PC-9 (cell line): ENCODE results near the gene IFTAP. TPM values are rescaled to one million over a fixed set of nuclear protein-coding genes. Genes with fewer than 3 reads are reported as not detected.
"Not testable (repeated sequence)": the region's sequence is repeated elsewhere in the genome, so short reads cannot be mapped to it uniquely, and the experiment has no call there.

Source experiments
- Bru-seq: library from RNA; stranded (reverse); fragments of 400-500 nt; gene quantifications from one replicate; lab custom pipeline; 2021; lab: Mats Ljungman, UMichigan
- BruChase-seq, 2 experiments: library from RNA; stranded (reverse); fragments of 400-500 nt; gene quantifications; one replicate each; lab custom pipeline; 2021; lab: Mats Ljungman, UMichigan
- BruUV-seq: library from RNA; stranded (reverse); fragments of 400-500 nt; replicated peaks from 2 replicates; lab custom pipeline; 2021; lab: Mats Ljungman, UMichigan
- CTCF ChIA-PET: fragments of 300-600 bp; sonication (Branson Sonifier 250); formaldehyde crosslinking; loops from one replicate; lab custom pipeline; 2022; ENCODE audit warnings: antibody characterized with exemption; lab: Charles Lee
- POLR2A ChIA-PET: fragments of 300-600 bp; sonication (Branson Sonifier 250); formaldehyde crosslinking; loops from one replicate; lab custom pipeline; 2022; ENCODE audit warnings: antibody characterized with exemption; ENCODE audit not compliant: unreplicated experiment; lab: Charles Lee
- DNase-seq, 2 experiments: peaks; one replicate each; pipeline versions ENCODE4 v3.0.0 to v3.0.0-alpha.2; 2015 to 2022; ENCODE audit warnings: mixed read lengths in 1 of 2
- H2AFZ ChIP-seq: fragments of 200-600 bp; sonication (generic); 2 replicates; pipeline ENCODE4 v1.8.1; 2017; ENCODE audit warnings: antibody characterized with exemption
- H3F3A ChIP-seq: fragments of 200-600 bp; sonication (generic); 2 replicates; pipeline ENCODE4 v1.8.1; 2017; ENCODE audit warnings: antibody characterized with exemption, mild to moderate bottlenecking, low read depth; ENCODE audit not compliant: insufficient read depth
- H3K27ac ChIP-seq: fragments of 200-600 bp; sonication (generic); 2 replicates; pipeline ENCODE4 v1.6.1; 2016; ENCODE audit warnings: mixed run types
- H3K27me3 ChIP-seq: fragments of 200-600 bp; sonication (generic); 2 replicates; pipeline ENCODE4 v1.6.1; 2016; ENCODE audit warnings: low read depth, mixed run types; ENCODE audit not compliant: insufficient read depth
- H3K36me3 ChIP-seq: fragments of 200-600 bp; sonication (generic); 2 replicates; pipeline ENCODE4 v1.6.1; 2016; ENCODE audit warnings: low read depth, mixed run types
- H3K4me1 ChIP-seq: fragments of 200-600 bp; sonication (generic); replicated peaks from 2 replicates; pipeline ENCODE4 v1.6.1; 2016; ENCODE audit warnings: mixed run types; ENCODE audit not compliant: insufficient read depth
- H3K4me2 ChIP-seq: fragments of 200-600 bp; sonication (generic); 2 replicates; pipeline ENCODE4 v1.6.1; 2017; ENCODE audit warnings: mixed run types
- H3K4me3 ChIP-seq: fragments of 200-600 bp; sonication (generic); 2 replicates; pipeline ENCODE4 v1.6.1; 2016; ENCODE audit warnings: mixed run types
- H3K79me2 ChIP-seq: fragments of 200-600 bp; sonication (generic); 2 replicates; pipeline ENCODE4 v1.6.1; 2017; ENCODE audit warnings: low read depth, mixed run types
- H3K9me2 ChIP-seq: fragments of 200-600 bp; sonication (generic); 2 replicates; pipeline ENCODE4 v1.8.1; 2017; ENCODE audit warnings: mild to moderate bottlenecking; ENCODE audit not compliant: insufficient read depth
- H3K9me3 ChIP-seq: fragments of 200-600 bp; sonication (generic); 2 replicates; pipeline ENCODE4 v1.8.1; 2016; ENCODE audit warnings: low read depth; ENCODE audit not compliant: insufficient read depth
- H4K20me1 ChIP-seq: fragments of 200-600 bp; sonication (generic); 2 replicates; pipeline ENCODE4 v1.8.1; 2017; ENCODE audit not compliant: insufficient read depth
- EZH2 ChIP-seq: fragments of 200-600 bp; sonication (generic); IDR thresholded peaks from 2 replicates; pipeline ENCODE4 v1.8.0; 2017; ENCODE audit warnings: antibody characterized with exemption, low read depth
- intact Hi-C: fragments of 100-400 bp; cut with micrococcal nuclease; formaldehyde crosslinking; loops from one replicate; pipeline ENCODE4 v1.10.0; 2022; ENCODE audit not compliant: unreplicated experiment
- long read RNA-seq: library from polyadenylated mRNA; stranded (forward); transcript quantifications from one replicate; pipeline ENCODE4 v2.0.0, GENCODE V29; 2022
- total RNA-seq: library from RNA; stranded (reverse); gene quantifications from 2 replicates; pipeline ENCODE4 v1.2.3, GENCODE V29; 2021
- TF ChIP-seq, protein P1 (sequence below): fragments of 200-600 bp; sonication (generic); conservative IDR thresholded peaks from 2 replicates; pipeline ENCODE4 v1.6.1; 2017; ENCODE audit warnings: mixed run types, antibody characterized with exemption, mild to moderate bottlenecking, moderate library complexity

The IFTAP gene, protein sequence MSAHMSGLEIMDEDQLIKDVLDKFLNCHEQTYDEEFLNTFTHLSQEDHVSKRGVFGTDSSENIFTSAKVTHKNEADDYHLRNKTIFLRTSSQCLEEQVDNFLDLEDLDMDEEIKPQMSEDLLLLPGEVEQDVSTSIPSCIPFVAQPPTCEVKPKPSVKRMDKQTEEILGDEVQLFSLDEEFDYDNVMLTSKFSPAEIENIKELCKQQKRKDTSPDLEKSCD
- total RNA-seq (18.9 TPM in 2 replicates), Bru-seq, nascent RNA (percentile 49 among the genes with signal in this experiment), BruChase-seq, experiment 1, labeled RNA remaining after a 2-hour chase (percentile 40 among the genes with signal in this experiment), BruChase-seq, experiment 2, labeled RNA remaining after a 6-hour chase (percentile 39 among the genes with signal in this experiment)
- long read RNA-seq, transcript C11orf74-201 (6 exons, 863 nt): major isoform, 12 of 28 reads
- long read RNA-seq, transcript C11orf74-208 (6 exons, 694 nt): minor isoform, 6 of 28 reads
- long read RNA-seq, partial matches to known transcripts: 1 of 28 reads
- long read RNA-seq, other reads (novel, unspliced or antisense): 5 of 28 reads

DNA sequence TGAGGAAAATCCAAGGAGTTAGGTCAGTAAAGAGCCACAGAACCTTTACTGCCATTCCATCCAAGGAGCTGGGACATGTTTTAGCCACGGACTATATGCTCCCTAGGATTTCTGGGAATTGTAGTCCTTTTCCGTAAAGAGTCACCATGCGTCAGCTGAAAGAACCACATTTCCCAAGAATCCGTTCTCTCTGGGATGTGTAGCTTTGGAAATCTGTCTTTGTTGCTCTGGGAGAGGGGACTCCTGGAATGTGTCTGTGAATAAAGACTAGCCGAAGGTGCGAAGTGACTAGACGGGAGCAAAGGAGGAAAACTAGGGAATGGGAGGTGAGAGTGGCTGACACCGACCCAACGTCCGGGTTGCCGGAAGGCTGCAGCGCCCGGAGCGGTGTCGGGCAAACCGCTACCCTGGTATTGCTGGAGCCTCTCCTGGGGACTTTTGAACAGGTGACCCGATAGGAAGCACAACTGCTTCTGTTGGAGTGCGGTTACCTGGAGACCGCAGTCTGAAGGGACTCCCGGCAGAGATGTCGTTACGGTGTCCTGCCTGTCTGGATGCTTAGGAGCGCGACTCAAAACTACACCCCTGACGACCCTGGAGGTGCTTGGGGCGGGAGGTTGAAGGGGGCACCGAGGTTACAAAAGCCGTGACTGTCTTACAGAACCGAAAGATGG lies at the start of gene IFTAP:
TSS of gene IFTAP (plus strand) at position 187 of the 674 bp plus-strand sequence. CDS start 15,602 bp downstream, outside the sequence.
- H3K79me2 ChIP-seq: no peaks in the 10 kb centered on the region
- H3K27me3 ChIP-seq: peaks cover 15% of the 10 kb centered on the region
- CTCF ChIA-PET: no interaction called here
- H4K20me1 ChIP-seq: no peaks in the 10 kb centered on the region
- no peak for TF ChIP-seq EZH2
- TF ChIP-seq, protein P1, sequence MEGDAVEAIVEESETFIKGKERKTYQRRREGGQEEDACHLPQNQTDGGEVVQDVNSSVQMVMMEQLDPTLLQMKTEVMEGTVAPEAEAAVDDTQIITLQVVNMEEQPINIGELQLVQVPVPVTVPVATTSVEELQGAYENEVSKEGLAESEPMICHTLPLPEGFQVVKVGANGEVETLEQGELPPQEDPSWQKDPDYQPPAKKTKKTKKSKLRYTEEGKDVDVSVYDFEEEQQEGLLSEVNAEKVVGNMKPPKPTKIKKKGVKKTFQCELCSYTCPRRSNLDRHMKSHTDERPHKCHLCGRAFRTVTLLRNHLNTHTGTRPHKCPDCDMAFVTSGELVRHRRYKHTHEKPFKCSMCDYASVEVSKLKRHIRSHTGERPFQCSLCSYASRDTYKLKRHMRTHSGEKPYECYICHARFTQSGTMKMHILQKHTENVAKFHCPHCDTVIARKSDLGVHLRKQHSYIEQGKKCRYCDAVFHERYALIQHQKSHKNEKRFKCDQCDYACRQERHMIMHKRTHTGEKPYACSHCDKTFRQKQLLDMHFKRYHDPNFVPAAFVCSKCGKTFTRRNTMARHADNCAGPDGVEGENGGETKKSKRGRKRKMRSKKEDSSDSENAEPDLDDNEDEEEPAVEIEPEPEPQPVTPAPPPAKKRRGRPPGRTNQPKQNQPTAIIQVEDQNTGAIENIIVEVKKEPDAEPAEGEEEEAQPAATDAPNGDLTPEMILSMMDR: no peak
- peak within 1 kb of the TSS; percentile 91 for H2AFZ ChIP-seq
- H3K4me2 ChIP-seq: peak within 1 kb of the TSS; percentile 82
- no peak within 1 kb of the TSS for H3K27ac ChIP-seq
- H3K4me1 ChIP-seq: 0 out of 2 replicates have a peak, but pooled peaks cover 6% of the 10 kb centered on the region
- POLR2A ChIA-PET: interaction anchor here (0.6 to 0.7 kb wide), 3 partner anchors 8 to 30 kb away, joined by 3 to 10 read pairs (median 9); no protein-coding TSS in a partner anchor
- H3K36me3 ChIP-seq: no peaks in the 10 kb centered on the region
- BruUV-seq: TSS peak; percentile 79
- no peaks in the 10 kb centered on the region for H3K9me2 ChIP-seq
- H3K4me3 ChIP-seq: peak within 1 kb of the TSS; percentile 66
- no peaks in the 10 kb centered on the region for H3K9me3 ChIP-seq
- intact Hi-C loops: no loop called here
- no peaks in the 10 kb centered on the region for H3F3A ChIP-seq
- peak; percentile 64 to 88 for DNase-seq

DNA sequence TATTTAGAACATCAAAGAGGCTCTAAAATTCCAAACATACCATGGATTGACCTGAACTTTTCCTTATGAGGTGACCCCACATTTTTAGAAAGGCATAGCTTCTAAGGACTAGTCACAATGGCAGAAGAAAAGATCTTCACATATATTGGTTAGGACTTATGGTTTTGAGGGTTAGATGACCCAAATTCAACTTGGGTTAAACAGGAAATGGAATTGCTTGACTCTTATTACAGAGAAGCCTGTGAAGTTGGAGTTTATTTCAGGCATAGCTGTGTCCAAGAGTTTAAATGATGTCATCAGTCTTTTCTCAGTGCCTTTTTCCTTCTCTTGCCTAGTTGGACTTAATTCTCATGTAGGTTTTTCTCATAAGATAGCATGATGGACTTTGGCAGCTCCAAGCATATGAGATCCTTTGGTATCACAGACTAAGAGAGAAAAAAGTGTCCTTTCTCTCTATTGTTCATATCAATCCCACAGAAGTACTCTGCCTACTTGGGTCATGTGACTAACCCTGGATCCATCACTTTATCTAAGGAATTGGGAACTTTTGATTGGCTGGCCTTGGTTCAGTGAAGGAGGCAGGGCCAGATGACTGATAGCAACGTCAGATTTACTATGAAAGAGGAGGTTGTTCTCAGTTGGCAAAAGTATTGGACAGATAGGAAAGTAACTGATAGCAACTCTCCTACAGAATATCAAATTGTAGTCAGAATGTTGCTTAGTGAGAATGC lies 43.8 kb upstream of the IFTAP start:
- H3K79me2 ChIP-seq: no peaks in the 10 kb centered on the region
- no peaks in the 10 kb centered on the region for H3K9me2 ChIP-seq
- H3K9me3 ChIP-seq: no peaks in the 10 kb centered on the region
- ChIA-PET POLR2A (no interaction called here), CTCF (no interaction called here)
- intact Hi-C loops: no loop called here
- no peaks in the 10 kb centered on the region for H3K36me3 ChIP-seq
- peaks cover 33% of the 10 kb centered on the region for H3K27me3 ChIP-seq
- H4K20me1 ChIP-seq: no peaks in the 10 kb centered on the region
- H3K4me1 ChIP-seq: no peaks in the 10 kb centered on the region
- H3K4me3 ChIP-seq: no peak overlapping the region
- DNase-seq: no peak
- no peak overlapping the region for H3K4me2 ChIP-seq
- TF ChIP-seq, protein P1: no peak
- TF ChIP-seq EZH2: no peak
- H3F3A ChIP-seq: no peaks in the 10 kb centered on the region
- no peak overlapping the region for H2AFZ ChIP-seq
- BruUV-seq: no TSS peak
- no peak overlapping the region for H3K27ac ChIP-seq

DNA sequence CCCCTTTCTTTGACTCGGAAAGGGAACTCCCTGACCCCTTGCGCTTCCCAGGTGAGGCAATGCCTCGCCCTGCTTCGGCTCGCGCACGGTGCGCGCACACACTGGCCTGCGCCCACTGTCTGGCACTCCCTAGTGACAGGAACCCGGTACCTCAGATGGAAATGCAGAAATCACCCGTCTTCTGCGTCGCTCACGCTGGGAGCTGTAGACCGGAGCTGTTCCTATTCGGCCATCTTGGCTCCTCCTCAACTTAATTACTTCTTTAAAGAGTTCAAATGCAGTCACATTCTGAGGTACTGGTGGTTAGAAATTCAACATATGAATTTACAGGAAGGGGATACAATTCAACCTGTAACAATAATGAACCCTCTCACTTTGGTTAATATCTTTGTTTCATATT lies 36.9 kb upstream of the IFTAP start:
- H3K9me2 ChIP-seq, CTCF ChIA-PET, H3K79me2 ChIP-seq, H4K20me1 ChIP-seq, H3K36me3 ChIP-seq, H3K27me3 ChIP-seq, intact Hi-C loops, H3F3A ChIP-seq, POLR2A ChIA-PET, BruUV-seq: not testable (repeated sequence)
- Histone ChIP-seq H3K4me1 (peaks cover 12% of the 10 kb centered on the region), H3K9me3 (peaks cover 13% of the 10 kb centered on the region), H3K4me3 (peak overlapping the region; percentile 75), H3K27ac (peak overlapping the region; percentile 48), H3K4me2 (peak overlapping the region; percentile 97), H2AFZ (peak overlapping the region; percentile 99)
- DNase-seq: peak in 1 of 2 experiments; percentile 61
